MV-4-11 (cell line): ENCODE data around the gene PRR18.

Experiments used
- DNase-seq: peaks from one replicate; lab custom pipeline; 2025; lab: John Stamatoyannopoulos, UW

The PRR18 gene

DNA sequence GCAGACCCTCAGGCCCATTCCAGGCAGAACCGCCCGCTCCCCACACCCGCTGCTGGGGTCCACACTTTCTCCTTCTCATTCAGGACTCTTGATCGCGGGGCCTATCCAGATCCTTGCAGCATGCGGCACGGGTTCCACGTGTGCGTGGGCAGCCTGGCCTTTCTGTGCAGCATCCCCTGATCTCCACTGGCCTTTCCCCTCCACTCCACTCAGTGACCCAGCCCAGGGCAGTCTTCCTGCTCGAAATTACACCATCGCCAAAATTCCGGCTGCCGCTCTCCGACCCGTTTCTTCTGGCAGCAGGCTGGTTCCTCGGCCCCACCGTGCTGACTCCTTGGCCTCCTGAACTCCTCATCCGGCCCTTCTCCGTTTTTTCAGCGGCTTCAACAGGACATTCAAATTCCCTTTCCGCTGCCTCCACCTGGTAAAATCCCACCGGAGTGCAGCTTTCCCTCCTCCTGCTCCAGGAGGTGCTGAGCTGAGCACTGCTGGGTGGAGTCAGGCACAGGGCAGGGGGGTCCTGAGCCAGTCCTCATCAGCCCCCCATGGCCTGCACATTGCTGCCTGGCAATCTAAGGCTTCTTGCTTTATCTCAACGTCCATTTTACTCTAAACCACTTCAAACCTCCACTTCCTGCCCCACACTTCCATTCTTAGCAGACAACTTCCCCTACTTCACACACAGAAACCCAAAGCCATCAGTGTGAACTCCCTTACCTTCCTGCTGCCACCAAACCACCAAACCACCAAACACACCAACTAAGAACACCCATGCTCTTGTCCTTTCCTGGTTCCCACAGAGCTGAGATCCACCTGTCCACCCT, 25.2 kb upstream of the PRR18 start:
- peak; percentile 79 for DNase-seq

GRCh38 chr6:166331503-166332415, 23.6 kb upstream of the PRR18 start:
- no peak for DNase-seq

DNA sequence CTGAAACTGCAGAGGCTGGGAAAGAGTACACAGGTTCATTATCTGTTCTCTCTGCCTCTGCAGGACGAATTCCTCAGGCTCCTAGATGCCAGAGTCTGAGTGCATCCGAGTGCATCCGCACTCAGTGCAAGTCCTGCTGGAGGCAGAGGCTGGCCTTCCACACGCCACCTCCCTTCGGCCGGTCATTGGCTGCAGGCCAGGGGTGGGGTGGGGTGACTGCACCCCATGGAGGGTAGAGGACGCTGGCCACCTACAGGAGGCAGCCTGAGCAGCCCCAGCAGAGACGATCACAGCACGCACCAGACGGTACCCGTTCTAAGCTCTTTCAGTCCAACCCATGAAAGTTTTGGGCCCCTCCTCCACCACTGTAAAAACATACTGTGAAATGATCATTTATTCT, 22.4 kb upstream of the PRR18 start:
- DNase-seq, result no peak

DNA sequence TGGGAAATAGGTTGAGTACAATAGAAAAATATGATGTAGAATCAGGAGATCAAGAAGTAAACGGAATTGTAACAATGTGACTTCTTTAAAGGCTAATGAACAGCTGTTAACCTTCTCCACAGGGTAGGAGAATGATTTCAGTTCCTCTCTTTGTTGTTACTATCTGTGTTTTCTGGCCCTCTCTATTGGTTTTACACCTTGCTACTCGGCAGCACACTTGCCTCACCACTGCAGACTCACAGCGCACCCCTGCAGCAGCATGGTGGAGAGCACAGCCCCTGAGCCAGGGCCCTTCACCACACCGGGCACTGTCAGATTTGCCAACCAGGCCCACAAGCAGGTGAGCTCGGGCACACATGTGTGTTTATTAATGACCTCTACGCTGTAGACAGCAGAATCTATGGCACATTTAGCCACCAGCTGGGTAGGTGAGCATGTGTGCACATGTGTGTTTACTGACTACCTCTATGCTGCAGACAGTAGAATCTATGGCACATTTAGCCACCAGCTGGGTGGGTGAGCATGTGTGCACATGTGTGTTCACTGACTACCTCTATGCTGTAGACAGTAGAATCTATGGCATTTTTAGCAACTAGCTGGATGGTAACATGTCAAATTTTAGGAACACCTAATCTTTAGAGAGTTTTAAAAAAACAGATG, 17.3 kb upstream of the PRR18 start:
- DNase-seq, result no peak

DNA sequence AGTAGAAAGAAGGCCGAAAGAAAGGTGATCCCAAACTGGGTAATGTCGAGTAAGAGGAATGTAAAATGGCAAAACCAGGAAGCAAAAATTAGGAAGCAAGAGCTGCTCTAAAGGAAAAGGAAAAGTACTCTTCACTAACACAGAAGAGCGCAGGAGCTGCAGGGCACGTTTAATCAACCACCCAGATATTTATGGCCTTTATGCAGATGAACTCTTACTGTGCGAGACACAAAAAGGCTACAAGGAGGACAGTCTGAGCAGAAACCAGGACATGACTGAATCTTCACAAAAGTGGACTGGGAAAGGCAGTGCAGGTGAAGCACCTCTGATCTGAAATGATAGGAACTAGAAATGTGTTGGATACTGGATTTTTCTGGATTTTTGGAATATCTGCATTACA, 15.2 kb upstream of the PRR18 start:
- no peak for DNase-seq

DNA sequence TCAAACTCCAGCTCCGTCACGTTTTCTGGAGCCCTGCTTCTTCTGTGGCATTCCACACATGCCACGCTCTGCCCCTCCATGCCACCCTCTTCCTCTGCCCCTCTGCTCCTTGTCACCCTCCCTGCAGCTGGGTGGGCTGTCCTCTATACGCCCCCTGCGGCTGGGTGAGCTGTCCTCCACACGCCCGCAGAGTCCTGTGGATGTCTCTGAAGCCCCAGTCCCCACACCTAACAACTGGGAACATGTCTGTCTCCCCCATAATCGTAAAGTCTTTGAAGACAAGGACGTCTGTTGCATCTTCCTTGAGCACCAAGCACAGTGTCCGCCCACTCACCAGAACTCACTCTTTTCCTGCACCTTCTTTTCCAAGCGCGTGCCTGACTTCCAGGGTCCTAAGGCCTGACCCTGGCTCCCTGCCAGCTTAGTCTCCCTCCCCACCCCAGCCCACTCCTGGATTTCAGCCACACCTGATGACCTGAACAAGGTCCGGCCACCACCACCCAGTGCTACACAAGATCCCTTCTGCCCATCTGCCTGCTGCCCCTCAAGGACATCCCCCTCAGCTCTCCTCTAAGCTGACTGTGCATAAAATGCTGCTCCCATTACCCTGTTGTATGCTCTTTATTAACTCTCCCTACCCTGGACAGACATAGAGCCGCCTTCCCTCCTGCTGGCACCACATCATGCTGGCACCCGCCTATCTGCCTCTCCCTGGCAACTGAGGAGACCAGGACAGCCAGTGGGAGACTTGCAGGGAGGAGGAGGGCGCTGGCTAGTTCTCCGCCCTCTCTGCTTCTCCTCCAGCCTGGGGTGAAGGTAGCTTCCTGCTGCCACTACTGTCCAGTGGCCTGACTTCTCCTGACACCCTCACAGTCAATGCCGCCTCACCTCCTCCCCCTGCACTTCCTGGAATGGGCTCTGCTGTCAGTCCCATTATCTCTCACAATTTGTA, 10.7 kb upstream of the PRR18 start:
- no peak for DNase-seq

- no peak for DNase-seq
These were observed 10.0 kb upstream of the PRR18 start for GRCh38 chr6:166318227-166318626.

- no peak for DNase-seq
These were observed 9.3 kb upstream of the PRR18 start for GRCh38 chr6:166317261-166318212.

GRCh38 chr6:166315436-166315835, 7.2 kb upstream of the PRR18 start:
- no peak for DNase-seq

DNA sequence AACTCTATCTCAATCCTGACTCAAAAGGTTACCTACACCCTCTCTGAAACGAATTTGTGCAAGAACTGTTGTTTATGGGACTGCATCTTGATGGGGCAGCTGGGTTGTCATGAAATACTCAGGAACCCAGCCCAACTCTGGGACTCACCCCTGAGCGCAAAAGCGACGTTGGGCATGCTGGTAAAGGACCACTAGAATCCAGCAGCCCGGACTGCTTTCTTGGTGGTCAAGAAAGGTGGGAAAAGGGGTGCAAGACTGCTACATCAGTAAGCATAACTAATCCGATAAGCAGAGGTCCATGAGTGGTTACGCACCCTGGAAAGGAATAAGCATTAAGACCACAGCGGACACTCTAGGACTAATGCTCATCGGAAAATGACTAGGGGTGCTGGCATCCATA, 6.3 kb upstream of the PRR18 start:
- no peak for DNase-seq

DNA sequence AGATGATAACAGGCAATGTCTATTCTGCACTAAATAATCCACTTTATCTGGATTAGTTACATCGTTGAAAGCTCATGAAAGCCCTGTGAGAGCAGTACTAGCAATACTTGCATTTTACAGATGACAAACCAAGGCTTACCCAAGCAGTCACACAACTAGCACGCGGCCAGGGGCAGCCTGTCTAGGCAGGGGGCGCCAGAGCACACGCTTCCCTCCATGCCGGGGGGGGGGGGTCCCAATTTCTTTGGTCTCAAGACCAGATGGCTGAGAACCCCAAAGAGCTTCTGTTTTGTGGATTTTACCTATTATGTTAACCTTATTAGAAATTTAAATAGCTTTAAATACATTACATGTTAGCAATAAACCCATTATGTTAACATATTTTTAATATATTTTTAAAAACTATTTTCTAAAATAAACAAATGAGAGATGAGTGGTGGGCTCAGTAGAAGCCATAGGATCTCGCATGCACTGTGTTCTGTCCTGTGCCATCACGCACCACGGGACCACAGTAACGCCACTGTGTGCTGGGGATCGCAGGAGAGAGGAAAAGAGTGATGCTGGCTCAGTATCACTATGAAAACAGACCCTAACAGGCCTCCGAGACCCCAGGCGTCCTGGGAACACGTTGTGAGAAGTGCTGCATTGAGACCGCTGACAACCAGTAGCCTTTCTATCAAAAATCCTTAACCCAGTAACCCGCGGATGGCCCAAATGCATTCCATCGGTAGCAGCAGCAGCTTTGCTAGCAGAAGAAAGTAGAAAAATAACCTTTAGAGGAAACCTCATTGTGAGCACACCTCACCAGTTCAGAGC, 5.3 kb upstream of the PRR18 start:
- peak; percentile 69 for DNase-seq

- no peak for DNase-seq
These were observed 4.6 kb upstream of the PRR18 start for GRCh38 chr6:166312832-166313231.

DNA sequence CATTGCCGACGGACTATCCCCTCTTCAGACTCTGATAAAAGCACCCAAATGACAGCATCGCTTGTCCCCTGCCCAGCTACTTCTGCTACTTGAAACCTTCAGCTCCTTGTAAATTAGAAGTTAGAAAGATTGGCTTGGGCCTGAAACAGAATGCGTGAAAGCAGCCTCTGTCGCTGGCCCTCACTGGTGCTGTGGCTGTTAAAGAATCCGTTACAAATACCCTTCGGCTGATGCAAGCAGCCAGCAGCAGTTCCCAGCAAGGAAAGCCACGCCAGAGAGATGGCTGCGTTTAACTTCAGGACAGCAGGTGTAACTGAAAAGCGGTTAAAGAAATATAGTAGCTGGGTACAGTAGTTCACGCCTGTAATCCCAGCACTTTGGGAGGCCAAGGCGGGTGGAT, 2.4 kb upstream of the PRR18 start:
- no peak for DNase-seq

DNA sequence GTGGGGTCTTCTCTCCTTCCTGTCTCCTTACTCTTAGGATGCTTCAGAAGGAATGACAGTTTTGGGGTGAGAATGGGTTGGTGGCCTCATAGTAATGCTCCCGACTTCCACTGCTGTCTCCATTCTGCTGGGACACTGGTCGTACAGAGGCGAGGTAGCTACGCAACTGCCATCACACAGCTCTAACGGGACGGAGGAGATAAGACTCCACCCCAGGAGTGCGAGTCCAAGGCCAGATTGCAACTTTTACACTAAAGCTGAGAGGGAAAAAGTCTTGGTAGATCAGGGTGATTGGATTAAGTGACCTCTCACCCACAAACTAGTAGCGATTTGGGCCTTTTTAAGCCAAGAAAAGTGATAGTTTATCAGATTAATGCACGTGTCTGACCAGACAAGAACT, 1.8 kb upstream of the PRR18 start:
- no peak for DNase-seq

GRCh38 chr6:166308769-166309589, 787 bp upstream of the PRR18 start:
- no peak for DNase-seq

DNA sequence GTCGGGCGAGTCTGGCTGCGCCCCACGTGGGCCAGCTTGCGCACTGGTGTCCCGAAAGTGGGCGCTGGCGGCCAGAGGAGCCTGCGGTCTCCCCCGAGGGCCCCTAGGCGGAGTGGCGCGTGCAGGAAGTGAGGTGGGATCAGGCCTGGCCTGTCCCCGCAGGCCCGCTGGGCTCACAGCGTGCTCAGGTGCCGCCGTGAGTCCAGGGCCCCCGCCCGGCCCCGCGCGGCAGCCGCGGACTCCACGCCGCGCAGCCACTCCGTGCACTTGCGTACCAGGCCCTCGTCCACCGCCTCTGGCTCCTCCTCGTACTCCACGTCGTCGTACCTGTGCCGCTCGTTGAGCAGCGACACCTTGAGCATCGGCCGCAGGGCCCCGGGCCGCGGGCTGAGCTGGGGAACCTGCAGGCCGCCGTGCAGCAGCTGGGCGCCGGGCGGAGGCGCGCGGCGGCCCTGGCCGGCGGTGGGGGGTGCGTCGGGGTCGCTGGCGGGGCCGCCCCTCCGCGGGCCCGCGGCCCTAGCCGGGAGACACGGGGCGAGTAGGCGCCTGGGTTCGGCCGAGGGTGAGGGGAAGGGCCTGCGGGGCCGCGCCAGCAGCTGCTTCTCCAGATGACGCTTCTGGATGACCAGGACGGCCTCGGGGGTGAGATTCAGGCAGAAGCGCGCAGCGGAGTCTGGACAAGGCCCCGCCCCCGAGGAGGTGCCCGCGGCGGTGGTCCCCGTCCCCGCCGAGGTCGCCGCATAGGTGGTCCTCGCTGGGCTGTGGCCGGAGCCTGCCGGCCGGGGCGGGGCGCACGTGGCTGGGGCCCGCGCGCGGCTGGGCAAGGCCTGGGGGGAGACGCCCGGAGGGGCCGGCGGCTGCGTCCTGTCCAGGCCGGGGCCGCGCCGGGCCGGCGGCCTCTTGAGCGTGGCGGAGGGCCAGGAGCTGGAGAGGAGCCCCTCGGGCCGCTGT, 835 bp downstream of the PRR18 start:
- no peak for DNase-seq

- no peak for DNase-seq
These were observed 1.7 kb downstream of the PRR18 start for GRCh38 chr6:166306378-166307081.
